GM12892 (cell line): ENCODE results near the gene PRKD1.

ENCODE experiments used
- POLR2AphosphoS5 ChIP-seq: IDR thresholded peaks from 2 replicates; pipeline ENCODE4 v1.6.1; 2011; ENCODE audit warnings: low read depth, low read length, control low read depth
- TAF1 ChIP-seq: IDR thresholded peaks from 2 replicates; pipeline ENCODE4 v1.6.1; 2011; ENCODE audit warnings: low read depth, mild to moderate bottlenecking, control low read depth, low read length, borderline replicate concordance

- no peak for TF ChIP-seq TAF1
- no peak for TF ChIP-seq POLR2AphosphoS5
Measured at GRCh38 chr14:29804481-29805266, 123.0 kb downstream of the PRKD1 start.
